IMR-90 (cell line): ENCODE data around the gene ATP5ME.
A peak's percentile ranks its signal among the peaks of the same experiment; 100 is the strongest.

ENCODE experiments used
- CHD1 ChIP-seq: IDR thresholded peaks from 2 replicates; pipeline ENCODE4 v1.6.1; 2012; ENCODE audit warnings: low read depth, low read length, improper control_type of control experiment
- CTCF ChIP-seq: conservative IDR thresholded peaks from 2 replicates; pipeline ENCODE4 v1.5.1; 2012; ENCODE audit warnings: mild to moderate bottlenecking, low read depth, low read length, improper control_type of control experiment
- ELK1 ChIP-seq: fragments of 150-350 bp; IDR thresholded peaks from 2 replicates; pipeline ENCODE4 v1.6.1; 2016; ENCODE audit warnings: low read depth, mild to moderate bottlenecking, low read length, moderate library complexity, borderline replicate concordance
- POLR2A ChIP-seq: IDR thresholded peaks from 2 replicates; pipeline ENCODE4 v1.6.1; 2012; ENCODE audit warnings: mild to moderate bottlenecking, low read depth, low read length
- RFX5 ChIP-seq: IDR thresholded peaks from 2 replicates; pipeline ENCODE4 v1.8.0; 2012; ENCODE audit warnings: low read depth, mild to moderate bottlenecking, low read length, moderate library complexity

DNA sequence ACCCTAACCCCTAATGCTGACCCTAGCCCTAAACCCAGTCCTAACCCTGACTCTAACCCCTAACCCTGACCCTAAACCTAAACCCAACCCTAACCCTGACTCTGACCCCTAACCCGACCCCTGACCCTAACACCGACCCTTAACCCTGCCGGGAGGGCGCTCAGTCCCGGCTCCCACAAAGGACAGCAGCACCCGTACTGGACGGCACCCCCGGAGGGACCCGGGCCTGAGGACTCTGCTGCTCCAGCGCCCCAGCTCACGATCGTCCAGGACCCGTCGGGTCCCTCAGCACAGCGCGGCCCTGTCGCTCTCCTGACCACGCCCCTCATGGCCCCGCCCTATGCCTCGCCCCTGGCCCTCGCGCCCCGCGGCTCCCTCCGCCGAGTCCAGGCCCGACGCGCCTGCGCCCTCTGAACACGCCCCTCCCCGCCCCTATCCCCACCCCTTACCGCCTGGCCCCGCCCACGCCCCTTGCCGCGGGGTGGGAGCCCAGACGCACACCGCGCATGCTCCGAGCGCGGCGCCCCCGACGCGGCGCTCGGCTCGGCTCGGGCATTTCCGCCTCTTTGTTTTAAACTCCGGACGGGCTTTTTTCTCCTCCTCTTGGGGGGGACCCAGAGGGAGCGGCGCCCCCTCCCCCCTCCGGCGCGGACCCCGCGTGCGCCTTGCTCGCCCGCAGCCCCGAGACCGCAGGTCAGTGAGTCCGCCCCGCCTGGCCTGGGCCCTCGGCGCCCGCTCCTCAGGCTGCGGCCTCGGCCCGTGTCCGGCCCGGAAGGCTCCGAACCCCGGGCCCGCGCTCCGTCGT is 31.4 kb upstream of the ATP5ME start, which contains the start of gene PCGF3:
- TF ChIP-seq CTCF = no peak
- no peak for TF ChIP-seq RFX5
- TF ChIP-seq POLR2A = peak; percentile 74
- no peak for TF ChIP-seq CHD1
- TF ChIP-seq ELK1 = no peak
